Neutrophil (primary cell): Measurements from ENCODE around the gene SUSD2.

Experiments used
- H3K27ac ChIP-seq: fragments of 200-600 bp; sonication (generic); 2 replicates; pipeline ENCODE4 v1.5.1; 2016; ENCODE audit warnings: mild to moderate bottlenecking, moderate library complexity
- H3K27me3 ChIP-seq: fragments of 200-600 bp; sonication (generic); 2 replicates; pipeline ENCODE4 v1.6.0; 2016; ENCODE audit warnings: mild to moderate bottlenecking
- H3K36me3 ChIP-seq: fragments of 200-600 bp; sonication (generic); 2 replicates; pipeline ENCODE4 v1.5.1; 2017
- H3K4me1 ChIP-seq, 2 experiments: fragments of 200-600 bp in 1 of 2; sonication (generic) in 1 of 2; 1 replicate in 1 of 2; 2 replicates in 1 of 2; pipeline versions ENCODE4 v1.5.1 to v1.6.1; 2013 to 2016; ENCODE audit warnings: low read depth in 1 of 2, low read length in 1 of 2, mild to moderate bottlenecking in 1 of 2, moderate library complexity in 1 of 2; ENCODE audit not compliant: control insufficient read depth in 1 of 2, insufficient read depth in 1 of 2
- H3K4me3 ChIP-seq, 2 experiments: fragments of 200-600 bp in 1 of 2; sonication (generic) in 1 of 2; 1 replicate in 1 of 2; 2 replicates in 1 of 2; pipeline ENCODE4 v1.5.1; 2013 to 2016; ENCODE audit warnings: low read depth in 1 of 2, low read length in 1 of 2, mild to moderate bottlenecking in 1 of 2, moderate library complexity in 1 of 2
- H3K9me3 ChIP-seq: fragments of 200-600 bp; sonication (generic); 2 replicates; pipeline ENCODE4 v1.5.1; 2016
- TF ChIP-seq, protein P1 (sequence below): fragments of 200-600 bp; sonication (generic); IDR thresholded peaks from 2 replicates; pipeline ENCODE4 v1.5.1; 2016; ENCODE audit warnings: antibody characterized with exemption

The SUSD2 gene

DNA sequence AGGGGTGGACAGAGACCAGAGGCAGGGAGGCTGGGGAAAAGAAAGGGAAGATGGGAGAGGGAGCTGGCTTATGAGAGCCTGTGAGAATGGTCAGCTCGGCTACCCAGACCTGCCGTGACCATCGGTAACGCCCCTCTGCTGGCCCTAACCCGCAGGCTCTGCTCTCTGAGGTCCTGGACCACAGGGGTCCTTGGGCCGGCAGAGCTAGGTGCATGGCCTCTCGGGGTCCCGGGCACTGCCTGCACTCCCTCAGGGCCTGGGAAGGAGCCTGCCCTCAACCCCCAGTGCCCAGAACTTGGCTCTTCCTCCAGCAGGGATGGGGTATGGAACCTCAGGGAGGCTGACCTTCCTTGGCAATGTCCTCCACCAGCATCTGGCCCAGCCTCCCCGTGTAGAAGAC is 50.4 kb downstream of the SUSD2 start:
- Histone ChIP-seq H3K9me3 (no peaks in the 10 kb centered on the region), H3K27ac (no peak overlapping the region), H3K4me1 (peaks cover 4 to 9% of the 10 kb centered on the region in 2 experiments), H3K27me3 (no peaks in the 10 kb centered on the region), H3K4me3 (no peak overlapping the region), H3K36me3 (no peaks in the 10 kb centered on the region)
- TF ChIP-seq, protein P1, sequence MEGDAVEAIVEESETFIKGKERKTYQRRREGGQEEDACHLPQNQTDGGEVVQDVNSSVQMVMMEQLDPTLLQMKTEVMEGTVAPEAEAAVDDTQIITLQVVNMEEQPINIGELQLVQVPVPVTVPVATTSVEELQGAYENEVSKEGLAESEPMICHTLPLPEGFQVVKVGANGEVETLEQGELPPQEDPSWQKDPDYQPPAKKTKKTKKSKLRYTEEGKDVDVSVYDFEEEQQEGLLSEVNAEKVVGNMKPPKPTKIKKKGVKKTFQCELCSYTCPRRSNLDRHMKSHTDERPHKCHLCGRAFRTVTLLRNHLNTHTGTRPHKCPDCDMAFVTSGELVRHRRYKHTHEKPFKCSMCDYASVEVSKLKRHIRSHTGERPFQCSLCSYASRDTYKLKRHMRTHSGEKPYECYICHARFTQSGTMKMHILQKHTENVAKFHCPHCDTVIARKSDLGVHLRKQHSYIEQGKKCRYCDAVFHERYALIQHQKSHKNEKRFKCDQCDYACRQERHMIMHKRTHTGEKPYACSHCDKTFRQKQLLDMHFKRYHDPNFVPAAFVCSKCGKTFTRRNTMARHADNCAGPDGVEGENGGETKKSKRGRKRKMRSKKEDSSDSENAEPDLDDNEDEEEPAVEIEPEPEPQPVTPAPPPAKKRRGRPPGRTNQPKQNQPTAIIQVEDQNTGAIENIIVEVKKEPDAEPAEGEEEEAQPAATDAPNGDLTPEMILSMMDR, result no peak

DNA sequence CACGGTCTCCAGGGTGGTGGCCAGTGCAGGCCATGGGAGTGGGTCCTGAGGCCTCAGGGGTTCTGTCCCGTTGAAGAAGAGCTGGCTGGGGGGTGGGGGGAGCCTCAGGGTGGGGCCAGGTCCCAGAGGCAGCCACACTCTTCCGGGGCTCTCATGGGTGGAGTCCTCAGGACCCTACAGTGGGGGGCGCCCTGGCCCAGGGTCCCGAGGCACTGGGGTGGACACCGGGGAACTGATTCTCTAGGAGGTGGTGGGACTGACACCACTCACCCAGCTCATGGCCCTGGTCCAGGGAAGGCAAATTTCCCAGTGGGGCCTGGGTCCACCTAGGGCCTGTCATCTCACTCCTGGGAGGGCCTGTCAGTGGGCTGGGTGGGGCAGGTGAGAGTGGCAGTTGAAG is 50.8 kb downstream of the SUSD2 start:
- no peak overlapping the region for H3K4me3 ChIP-seq
- no peaks in the 10 kb centered on the region for H3K36me3 ChIP-seq
- TF ChIP-seq, protein P1, result no peak
- no peaks in the 10 kb centered on the region for H3K27me3 ChIP-seq
- H3K27ac ChIP-seq, result no peak overlapping the region
- peaks cover 4 to 9% of the 10 kb centered on the region in 2 experiments for H3K4me1 ChIP-seq
- no peaks in the 10 kb centered on the region for H3K9me3 ChIP-seq

DNA sequence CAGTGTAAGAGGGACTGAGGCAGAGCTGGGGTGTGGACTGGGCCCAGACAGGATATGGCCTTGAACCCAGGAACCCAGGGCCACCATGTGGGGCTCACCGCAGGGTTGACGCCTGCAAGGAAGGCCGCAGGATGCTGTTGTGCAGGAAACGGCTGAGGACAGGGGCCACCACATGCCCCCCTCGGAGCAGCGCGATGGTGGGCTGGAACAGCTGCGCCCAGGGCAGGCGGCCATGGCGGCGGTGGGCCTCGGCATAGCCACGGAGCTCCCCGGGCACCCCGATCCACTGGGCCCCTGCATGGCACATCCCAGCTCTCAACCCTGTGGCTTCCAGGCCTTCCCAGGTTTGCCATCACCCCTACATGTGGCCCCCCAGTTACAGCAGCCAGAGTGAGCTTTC is 51.4 kb downstream of the SUSD2 start:
- Histone ChIP-seq H3K36me3 (no peaks in the 10 kb centered on the region), H3K4me1 (peaks cover 4 to 9% of the 10 kb centered on the region in 2 experiments)

DNA sequence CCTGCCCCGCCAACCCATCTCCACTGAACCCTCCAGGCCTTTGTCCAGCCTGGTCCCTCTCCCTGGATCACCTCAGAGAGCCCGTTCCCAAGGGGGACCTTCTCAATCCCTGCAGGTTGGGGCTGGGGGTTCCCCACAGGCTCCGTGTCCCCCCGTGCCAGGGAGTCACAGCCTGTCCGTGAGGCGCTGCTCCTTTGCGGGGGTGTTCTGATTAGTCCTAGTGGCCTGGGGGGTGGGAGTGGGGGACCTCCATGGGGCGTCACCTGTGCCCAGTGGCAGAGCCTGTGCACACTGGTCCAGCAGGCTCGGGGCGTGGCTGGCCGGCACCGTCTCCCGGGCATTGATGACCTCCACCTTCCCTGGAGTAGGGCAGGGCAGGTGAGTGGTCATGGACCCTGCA is 51.9 kb downstream of the SUSD2 start:
- Histone ChIP-seq H3K4me1 (peaks cover 4 to 9% of the 10 kb centered on the region in 2 experiments), H3K9me3 (no peaks in the 10 kb centered on the region), H3K36me3 (no peaks in the 10 kb centered on the region), H3K4me3 (no peak overlapping the region), H3K27ac (no peak overlapping the region), H3K27me3 (no peaks in the 10 kb centered on the region)
- TF ChIP-seq, protein P1, result no peak

More for the DNA sequence above, 51.4 kb downstream of the SUSD2 start:
- Histone ChIP-seq H3K27me3 (no peaks in the 10 kb centered on the region), H3K27ac (no peak overlapping the region), H3K4me3 (no peak overlapping the region), H3K9me3 (no peaks in the 10 kb centered on the region)
- TF ChIP-seq, protein P1, result no peak

DNA sequence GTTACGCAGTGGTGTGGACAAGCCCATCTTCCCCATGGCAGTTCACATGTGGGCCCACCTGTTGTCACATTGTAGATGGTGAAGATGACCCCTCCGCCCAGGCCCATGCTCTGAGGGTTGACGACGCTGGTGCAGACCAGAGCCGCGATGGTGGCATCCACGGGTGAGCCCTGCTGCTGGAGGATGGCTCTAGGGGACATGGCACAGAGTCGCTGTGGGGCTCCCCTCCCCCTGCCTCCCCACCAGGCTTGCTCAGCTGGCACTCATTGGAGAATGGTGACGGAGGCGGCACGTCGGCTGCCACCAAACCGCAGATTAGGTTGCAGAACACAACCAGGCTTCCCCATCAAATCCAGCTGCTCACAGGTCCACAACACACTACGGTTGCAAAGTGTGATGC is 52.5 kb downstream of the SUSD2 start:
- Histone ChIP-seq H3K9me3 (no peaks in the 10 kb centered on the region), H3K27me3 (no peaks in the 10 kb centered on the region), H3K4me3 (no peak overlapping the region), H3K4me1 (peaks cover 4 to 9% of the 10 kb centered on the region in 2 experiments), H3K27ac (no peak overlapping the region), H3K36me3 (no peaks in the 10 kb centered on the region)
- TF ChIP-seq, protein P1, result no peak

DNA sequence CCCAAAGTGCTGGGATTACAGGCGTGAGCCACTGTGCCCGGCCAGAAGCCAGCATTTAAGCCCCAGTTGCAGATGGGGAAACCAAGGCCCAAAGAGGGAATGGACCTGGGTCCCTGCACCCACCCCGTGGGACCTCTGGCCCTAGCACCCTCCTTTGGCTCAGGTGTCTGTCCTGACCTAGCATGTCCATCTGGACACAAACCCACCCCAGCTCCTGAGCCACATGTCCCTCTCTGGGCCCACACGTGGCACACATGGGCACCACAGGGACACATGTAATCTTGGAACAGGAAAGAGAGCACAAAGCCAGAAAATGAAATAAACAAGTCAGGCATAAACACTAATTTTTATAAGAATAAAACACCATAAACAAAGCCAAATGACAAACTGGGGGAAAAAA is 54.0 kb downstream of the SUSD2 start:
- TF ChIP-seq, protein P1, result no peak
- Histone ChIP-seq H3K36me3 (no peaks in the 10 kb centered on the region), H3K9me3 (no peaks in the 10 kb centered on the region)

More for the DNA sequence above, 54.0 kb downstream of the SUSD2 start:
- Histone ChIP-seq H3K4me3 (no peak overlapping the region), H3K4me1 (peaks cover 4 to 9% of the 10 kb centered on the region in 2 experiments), H3K27ac (no peak overlapping the region), H3K27me3 (no peaks in the 10 kb centered on the region)
